PFSK-1 (cell line): Measurements from ENCODE around the gene CUEDC2.

Experiments
- FOXP2 ChIP-seq: optimal IDR thresholded peaks from 2 replicates; pipeline ENCODE3; 2011; ENCODE audit warnings: borderline replicate concordance, control low read depth, inconsistent platforms; ENCODE audit not compliant: insufficient read depth; ENCODE audit errors: extremely low read length, extremely low read depth
- POLR2AphosphoS5 ChIP-seq: IDR thresholded peaks from 2 replicates; pipeline ENCODE4 v1.6.1; 2012; ENCODE audit warnings: low read depth, mild to moderate bottlenecking, control low read depth, low read length, moderate library complexity
- REST ChIP-seq, 2 experiments: IDR thresholded peaks; 2 replicates each; pipeline versions ENCODE4 v1.6.1 to v1.8.0; 2011 to 2012; ENCODE audit warnings: low read depth in 2 of 2, low read length in 2 of 2, control low read depth in 1 of 2, inconsistent platforms in 1 of 2, mild to moderate bottlenecking in 1 of 2, moderate library complexity in 1 of 2; ENCODE audit not compliant: insufficient read depth in 1 of 2
- SIN3A ChIP-seq: IDR thresholded peaks from 2 replicates; pipeline ENCODE4 v1.6.1; 2012; ENCODE audit warnings: mild to moderate bottlenecking, low read length, moderate library complexity, borderline replicate concordance; ENCODE audit not compliant: insufficient read depth
- TAF1 ChIP-seq: IDR thresholded peaks from 2 replicates; pipeline ENCODE4 v1.6.1; 2012; ENCODE audit warnings: low read length, control low read depth, borderline replicate concordance; ENCODE audit not compliant: insufficient read depth

DNA sequence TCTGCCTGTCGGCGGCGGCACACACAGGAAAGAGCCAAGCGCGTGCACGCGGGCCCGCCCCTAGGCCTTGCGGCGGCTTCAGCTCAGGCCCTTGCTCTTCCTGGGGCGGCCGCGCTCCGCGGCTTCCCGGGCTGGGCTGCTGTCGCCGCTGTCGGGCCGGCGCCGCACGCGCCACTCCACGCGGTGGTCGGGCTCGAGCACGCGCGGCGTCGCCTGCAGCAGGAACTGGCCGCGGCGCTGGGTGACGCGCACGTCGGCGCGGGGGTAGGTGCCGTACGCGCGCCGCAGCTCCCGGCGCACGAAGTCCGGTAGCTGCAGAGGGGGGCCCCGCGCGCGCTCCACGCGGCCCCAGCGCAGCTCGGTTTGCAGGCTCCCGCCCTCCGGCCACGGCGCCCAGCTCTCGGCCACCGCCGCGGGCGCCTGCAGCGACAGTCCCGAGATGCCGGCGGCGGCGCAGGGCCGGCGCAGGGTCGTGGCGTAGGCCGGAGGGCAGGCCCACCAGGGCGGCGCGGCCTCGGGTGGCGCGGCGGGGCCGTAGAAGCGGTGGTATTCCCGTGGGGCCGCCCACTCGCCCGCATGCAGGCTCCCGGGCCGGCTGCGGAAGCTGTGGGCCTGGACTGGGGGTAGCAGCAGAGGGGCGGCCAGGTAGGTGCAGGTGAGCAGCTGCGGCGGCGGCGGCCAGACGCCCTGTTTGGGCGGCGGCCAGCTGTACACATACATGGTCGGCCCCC lies 18.2 kb upstream of the CUEDC2 start:
- TF ChIP-seq POLR2AphosphoS5 (no peak), SIN3A (no peak), TAF1 (peak; percentile 66; the same call in 1 of the 2 replicates), REST (IDR thresholded peaks at IDR 0.05; ENCODE audit: insufficient read depth in 1 of 2, low read depth in 2 of 2, low read length in 2 of 2) (no peak), FOXP2 (peak; percentile 84)
